GM19035 (cell line): Measurements from ENCODE around the gene HBD.
A peak's percentile ranks its signal among the peaks of the same experiment; 100 is the strongest.

Source experiments
- ATAC-seq: cut with Tn5 transposase; IDR thresholded peaks from one replicate; pipeline ENCODE4 v1.9.1; 2021; ENCODE audit not compliant: unreplicated experiment

The HBD gene

DNA sequence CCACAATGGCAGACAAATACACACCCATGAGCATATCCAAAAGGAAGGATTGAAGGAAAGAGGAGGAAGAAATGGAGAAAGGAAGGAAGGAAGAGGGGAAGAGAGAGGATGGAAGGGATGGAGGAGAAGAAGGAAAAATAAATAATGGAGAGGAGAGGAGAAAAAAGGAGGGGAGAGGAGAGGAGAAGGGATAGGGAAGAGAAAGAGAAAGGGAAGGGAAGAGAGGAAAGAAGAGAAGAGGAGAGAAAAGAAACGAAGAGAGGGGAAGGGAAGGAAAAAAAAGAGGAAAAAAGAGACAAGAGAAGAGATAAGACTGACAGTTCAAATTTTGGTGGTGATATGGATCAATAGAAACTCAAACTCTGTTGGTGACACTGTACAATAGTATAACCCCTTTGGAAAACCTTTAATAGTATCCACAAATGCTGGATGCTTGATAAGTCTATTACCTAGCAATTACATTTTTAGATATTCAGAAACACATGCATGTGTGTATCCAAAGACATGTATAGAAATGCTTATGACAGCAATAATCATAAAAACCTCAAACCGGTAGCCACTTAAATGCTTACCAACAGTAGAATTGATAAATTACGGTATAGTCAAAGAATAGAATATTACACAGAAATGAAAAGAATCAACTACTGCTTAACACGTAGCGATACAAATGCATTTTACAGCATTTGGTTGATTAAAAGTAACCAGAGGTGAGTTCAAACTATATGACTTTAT lies 1.2 kb upstream of the HBD start:
- ATAC-seq: no peak

DNA sequence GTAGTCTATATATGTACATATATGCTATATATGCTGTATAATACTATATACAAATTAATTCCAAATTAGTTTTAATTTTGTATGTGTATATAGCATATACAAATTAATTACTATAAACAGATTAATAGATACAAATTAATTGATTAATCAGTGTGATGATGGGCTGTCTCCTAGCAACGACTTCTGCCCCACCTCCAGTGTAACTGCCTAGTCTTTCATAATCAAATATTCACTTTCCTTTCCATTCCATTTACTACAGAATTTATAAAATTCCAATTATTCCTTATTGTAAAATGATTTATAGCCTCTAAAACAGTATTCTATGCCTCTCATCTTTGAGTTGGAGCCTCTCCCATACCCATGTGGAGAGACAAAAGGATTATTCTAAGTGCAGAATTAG lies 976 bp downstream of the HBD start:
- no peak for ATAC-seq

DNA sequence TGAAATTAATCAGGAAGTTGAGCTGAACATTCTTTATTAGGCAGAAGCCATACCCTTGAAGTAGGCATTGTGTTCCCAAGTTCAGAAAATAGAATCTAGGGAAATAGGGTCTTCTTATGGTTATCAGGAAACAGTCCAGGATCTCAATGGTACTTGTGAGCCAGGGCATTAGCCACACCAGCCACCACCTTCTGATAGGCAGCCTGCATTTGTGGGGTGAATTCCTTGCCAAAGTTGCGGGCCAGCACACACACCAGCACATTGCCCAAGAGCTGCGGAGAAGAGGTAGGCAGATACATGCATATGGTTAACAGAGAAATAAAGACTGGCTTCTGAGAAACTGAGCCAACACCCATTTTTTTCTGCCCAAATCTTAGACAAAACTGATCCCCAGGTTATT lies 1.5 kb downstream of the HBD start:
- ATAC-seq: no peak

DNA sequence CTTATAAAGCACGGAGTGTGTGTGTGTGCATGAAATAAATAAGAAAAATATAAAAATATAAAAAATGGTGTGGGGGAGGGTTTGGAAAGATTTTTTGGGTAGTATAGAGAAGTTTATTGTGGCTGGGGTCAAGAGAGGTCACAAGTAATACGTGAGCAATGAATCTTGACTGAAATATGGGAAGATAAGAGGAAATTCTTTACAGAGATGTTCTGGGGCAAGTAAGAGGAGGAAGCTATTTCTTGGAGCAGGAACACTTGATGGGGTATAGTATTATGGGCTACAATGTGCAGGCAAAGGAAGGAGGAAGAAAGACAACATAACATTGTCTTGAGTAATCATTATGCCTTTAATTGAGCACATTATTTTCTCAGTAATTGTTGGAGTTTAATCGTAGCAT lies 2.1 kb downstream of the HBD start:
- no peak for ATAC-seq

DNA sequence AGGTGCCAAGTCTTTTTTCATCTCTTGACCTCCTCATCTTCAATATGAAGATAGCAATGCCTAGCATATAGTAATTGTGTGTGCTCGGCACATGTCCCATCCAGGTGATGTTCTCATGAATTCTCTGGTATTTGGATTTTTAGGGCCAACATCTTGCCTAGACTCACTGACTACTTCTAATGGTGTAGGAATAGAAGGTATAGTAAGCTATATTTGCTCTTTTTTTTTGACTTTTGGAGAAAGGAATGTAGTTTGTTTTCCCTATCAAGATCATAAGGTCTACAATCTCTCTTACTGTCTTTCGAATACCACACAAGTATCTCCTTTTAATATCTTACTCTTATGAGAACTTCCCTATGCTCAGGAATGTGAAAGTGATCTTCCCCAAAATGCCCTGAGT lies 3.2 kb downstream of the HBD start:
- ATAC-seq: no peak

DNA sequence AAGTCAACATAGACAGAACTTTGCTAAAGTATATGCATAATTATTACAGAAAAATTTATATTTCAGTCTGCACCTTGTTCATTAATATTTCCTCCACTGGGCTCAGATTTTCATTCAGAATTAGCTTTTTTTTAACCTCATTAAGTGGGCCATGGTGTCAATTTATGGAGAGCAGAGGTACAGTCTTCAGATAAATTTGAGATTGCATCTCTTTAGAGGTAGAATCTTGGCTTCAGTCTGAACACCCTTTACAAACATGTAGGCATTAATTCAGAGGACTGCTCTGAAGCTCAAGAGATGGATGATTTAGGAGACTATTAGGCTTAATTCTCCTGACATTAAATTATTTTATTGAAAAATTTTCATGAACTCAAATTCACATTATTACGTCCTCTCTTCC lies 4.0 kb downstream of the HBD start:
- no peak for ATAC-seq

DNA sequence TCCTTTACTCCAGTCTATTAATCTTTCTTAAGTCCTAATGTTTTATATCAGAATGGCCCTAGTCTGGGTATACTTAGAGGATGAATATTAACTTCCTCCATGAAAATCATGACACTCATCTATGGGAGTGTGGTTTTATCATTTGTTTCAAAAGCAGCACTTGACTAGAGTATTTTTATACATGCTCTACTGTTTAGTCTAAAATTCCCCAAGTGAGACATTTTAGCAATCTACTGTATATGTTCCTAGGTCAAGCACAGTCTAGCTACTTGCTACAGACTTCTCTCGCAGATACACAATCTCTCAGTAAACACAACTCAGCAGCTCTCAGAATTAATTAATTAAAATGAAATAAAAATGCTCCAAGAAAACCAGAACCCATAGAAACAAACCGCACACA lies 4.5 kb downstream of the HBD start:
- ATAC-seq: no peak

DNA sequence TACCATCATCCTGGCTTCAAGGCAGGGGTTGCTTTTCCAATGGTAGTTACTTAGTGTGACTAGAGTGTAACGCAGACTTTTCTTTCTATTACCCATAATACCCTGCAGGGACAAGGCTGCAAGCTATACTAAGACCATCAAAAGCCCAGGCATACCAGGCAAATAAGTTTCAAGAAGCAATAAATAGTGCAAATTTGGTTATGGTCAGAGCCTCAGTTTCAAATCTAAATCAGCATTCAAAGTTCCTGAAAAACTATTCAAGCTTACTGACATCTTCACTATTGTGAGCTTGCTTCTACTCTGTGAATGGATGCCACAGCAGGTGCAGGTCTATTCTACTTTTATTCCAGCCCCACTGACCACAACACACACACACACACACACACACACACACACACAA lies 4.9 kb downstream of the HBD start:
- no peak for ATAC-seq

DNA sequence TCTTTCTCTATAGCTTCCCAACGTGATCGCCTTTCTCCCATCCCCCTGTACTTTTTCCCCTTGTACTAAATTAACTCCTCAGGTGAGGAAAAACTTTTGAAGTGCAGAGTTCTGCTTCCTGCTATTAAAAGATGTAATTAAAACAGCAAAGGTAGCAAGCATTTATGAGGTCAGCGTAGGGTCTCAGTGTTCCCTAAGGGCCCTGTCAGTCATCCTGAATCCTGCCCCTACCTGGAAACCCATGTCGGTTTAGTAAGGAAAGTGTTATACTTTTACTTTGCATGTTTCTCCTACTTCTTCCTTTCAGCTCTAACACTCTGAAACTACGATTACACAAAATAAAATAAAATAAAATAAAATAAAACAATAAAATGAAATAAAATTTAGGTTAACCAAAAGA lies 6.2 kb downstream of the HBD start:
- ATAC-seq: no peak

DNA sequence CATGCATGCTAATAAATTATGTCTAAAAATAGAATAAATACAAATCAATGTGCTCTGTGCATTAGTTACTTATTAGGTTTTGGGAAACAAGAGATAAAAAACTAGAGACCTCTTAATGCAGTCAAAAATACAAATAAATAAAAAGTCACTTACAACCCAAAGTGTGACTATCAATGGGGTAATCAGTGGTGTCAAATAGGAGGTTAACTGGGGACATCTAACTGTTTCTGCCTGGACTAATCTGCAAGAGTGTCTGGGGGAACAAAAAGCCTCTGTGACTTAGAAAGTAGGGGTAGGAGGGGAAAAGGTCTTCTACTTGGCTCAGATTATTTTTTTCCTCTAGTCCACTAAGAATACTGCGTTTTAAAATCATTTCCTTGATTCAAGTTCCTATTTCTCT lies 6.6 kb downstream of the HBD start:
- no peak for ATAC-seq

DNA sequence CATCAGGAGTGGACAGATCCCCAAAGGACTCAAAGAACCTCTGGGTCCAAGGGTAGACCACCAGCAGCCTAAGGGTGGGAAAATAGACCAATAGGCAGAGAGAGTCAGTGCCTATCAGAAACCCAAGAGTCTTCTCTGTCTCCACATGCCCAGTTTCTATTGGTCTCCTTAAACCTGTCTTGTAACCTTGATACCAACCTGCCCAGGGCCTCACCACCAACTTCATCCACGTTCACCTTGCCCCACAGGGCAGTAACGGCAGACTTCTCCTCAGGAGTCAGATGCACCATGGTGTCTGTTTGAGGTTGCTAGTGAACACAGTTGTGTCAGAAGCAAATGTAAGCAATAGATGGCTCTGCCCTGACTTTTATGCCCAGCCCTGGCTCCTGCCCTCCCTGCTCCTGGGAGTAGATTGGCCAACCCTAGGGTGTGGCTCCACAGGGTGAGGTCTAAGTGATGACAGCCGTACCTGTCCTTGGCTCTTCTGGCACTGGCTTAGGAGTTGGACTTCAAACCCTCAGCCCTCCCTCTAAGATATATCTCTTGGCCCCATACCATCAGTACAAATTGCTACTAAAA lies 7.5 kb downstream of the HBD start, which contains the start of gene HBB:
TSS of gene HBB (minus strand) at position 340 of the 579 bp plus-strand sequence. CDS start at position 290, 50 bp downstream.
- ATAC-seq: no peak

DNA sequence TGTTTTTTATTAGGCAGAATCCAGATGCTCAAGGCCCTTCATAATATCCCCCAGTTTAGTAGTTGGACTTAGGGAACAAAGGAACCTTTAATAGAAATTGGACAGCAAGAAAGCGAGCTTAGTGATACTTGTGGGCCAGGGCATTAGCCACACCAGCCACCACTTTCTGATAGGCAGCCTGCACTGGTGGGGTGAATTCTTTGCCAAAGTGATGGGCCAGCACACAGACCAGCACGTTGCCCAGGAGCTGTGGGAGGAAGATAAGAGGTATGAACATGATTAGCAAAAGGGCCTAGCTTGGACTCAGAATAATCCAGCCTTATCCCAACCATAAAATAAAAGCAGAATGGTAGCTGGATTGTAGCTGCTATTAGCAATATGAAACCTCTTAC lies 8.8 kb downstream of the HBD start:
- ATAC-seq: no peak

DNA sequence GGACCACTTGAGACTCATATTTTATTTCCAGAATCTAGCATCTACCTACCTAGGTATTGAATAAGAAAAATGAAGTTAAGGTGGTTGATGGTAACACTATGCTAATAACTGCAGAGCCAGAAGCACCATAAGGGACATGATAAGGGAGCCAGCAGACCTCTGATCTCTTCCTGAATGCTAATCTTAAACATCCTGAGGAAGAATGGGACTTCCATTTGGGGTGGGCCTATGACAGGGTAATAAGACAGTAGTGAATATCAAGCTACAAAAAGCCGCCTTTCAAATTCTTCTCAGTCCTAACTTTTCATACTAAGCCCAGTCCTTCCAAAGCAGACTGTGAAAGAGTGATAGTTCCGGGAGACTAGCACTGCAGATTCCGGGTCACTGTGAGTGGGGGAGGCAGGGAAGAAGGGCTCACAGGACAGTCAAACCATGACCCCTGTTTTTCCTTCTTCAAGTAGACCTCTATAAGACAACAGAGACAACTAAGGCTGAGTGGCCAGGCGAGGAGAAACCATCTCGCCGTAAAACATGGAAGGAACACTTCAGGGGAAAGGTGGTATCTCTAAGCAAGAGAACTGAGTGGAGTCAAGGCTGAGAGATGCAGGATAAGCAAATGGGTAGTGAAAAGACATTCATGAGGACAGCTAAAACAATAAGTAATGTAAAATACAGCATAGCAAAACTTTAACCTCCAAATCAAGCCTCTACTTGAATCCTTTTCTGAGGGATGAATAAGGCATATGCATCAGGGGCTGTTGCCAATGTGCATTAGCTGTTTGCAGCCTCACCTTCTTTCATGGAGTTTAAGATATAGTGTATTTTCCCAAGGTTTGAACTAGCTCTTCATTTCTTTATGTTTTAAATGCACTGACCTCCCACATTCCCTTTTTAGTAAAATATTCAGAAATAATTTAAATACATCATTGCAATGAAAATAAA lies 9.5 kb downstream of the HBD start:
- ATAC-seq: no peak

DNA sequence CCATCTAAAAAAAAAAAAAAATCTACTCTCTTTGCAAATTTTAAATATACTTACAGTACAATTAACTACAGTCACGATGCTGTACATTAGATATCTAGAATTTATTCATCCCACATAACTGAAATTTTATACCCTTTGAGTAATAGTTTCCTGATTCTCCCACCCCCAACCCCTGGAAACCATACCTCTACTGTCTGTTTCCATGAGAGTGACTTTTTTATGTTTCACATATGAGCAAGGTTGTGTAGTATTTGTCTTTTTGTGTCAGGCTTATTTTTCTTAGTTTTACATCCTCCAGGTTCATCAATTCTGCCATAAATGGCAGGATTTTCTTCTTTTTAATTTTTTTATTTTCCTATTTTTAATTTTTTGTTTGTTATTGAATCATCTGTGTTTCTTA lies 10.6 kb downstream of the HBD start:
- ATAC-seq: no peak

DNA sequence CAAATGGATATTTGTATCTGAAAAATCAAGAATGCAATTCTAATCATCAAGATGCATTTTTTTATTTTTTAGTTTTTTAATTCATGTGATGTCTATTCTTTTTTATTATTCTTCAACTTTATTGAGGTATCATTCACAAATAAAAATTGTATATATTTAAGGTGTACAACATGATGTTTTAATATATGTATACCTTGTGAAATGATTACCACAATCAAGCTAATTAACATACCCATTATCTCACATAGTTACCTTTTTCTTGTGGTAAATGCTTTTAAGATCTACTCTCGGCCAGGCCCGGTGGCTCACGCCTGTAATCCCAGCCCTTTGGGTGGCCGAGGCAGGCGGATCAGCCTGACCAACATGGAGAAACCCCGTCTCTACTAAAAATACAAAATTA lies 11.1 kb downstream of the HBD start:
- ATAC-seq: no peak

DNA sequence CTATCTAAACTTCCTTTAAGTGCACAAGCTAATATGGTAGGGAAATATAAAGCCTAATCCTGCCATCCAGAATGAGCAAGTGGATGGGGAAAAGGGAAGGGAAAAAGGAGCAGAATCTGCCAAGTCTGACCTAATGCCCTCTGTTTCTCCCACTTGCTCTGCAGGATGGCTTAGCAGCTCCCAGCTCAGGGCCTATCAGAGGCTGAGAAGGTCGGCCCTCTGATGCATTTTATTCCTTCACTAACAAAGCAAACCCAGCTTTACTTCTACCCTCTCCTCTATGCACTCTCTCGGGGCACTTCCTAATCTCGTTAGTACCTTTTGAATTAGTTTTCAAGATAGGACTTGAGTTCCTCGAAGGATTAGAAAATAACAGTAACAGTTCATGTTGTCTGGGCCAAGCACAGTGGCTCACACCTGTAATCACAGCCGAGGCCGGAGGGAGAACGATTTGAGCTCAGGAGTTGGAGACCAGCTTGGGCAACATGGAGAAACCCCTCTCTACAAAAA lies 23.9 kb downstream of the HBD start:
- no peak for ATAC-seq

DNA sequence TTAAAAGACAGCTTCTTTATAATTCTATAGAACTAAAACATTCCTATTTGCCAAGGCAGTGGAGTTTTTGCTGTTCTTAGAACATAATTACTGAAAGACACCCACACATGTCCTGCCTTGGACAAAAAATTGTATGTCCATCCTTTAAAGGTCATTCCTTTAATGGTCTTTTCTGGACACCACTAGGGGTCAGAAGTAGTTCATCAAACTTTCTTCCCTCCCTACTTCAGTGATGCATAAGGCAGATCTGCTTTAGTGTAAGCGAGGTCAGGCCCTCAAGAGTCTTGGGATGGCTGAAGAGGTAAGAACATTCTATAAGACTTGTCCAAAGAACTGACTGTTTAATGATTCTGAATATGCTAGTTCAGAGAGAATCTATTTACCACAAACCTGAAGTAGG lies 29.5 kb downstream of the HBD start:
- ATAC-seq: peak; percentile 74

DNA sequence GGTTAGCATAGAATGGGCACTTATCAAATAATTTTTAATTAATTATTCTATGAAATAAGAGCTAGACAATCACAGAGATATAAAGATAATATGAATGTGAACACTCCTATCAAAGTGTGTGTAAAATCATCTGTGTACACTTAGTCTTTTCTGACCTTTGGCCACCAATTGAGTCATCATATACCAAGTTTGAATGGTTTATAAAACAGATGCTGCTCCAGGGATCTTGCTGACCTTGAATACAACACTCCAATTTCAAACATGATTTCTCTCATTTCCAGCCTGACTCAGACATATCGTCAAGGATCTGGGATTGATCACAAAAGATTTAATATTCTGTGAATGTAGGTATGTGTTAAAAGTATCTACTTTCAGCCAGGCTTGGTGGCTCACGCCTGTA lies 30.9 kb downstream of the HBD start:
- ATAC-seq: no peak

DNA sequence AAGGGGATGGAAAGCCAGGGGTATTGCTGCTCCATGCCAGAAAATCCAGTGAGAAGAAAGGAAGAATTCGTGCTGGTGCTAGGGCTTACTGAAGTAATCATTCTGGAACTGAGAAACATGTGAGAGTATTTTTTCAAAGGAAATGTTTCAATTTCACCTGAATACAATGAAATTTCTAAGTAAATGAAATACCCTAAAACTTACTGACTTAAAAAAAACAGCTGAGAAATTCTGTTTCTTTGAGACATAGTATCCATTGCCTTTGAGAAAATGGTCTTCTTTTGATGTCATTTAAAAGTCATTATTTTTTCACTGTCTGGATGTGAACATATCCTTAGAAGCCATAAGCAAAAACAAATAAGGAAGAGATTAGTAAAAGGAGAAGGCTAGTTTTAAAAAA lies 33.7 kb downstream of the HBD start, which contains the start of gene OR51V1:
TSS of gene OR51V1 (minus strand) at position 101 of the 400 bp plus-strand sequence. CDS start at position 101, 0 bp downstream.
- no peak for ATAC-seq

DNA sequence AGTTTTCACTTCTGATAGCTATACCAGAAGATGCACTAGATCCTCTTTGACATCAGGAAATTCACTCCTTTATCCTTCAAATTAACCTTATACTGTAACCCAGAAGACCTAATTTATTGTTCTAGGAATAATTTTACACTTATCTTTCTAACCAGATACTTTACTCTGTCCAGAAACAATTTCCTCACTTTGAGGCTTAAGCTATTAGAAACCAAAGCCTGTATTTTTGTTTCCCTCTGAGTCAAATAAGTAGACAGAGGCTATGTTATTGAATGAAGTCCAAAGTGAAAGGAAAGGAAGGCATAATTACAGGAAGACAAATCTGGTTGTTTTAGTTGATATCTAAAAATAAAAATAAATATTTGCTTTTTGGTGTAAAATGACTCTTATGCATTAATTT lies 36.0 kb downstream of the HBD start:
- no peak for ATAC-seq

DNA sequence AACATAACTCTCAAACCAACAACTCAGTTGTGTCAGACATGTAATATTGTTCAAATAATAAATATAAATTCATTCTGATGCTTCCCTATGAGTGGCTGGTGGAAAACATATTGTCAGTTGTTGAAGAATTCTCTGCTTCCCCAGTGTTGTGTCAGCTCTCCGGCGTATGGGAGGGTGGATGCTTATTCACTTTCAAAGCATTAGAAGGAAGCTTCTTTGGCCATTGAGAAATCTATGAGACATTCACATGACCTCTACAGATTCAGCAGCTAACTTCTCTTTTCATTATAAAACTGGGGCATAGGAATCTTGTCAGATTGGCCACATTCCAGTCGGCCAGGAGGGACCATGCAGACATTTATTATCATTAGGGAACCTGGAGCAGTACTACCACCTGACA lies 36.7 kb downstream of the HBD start:
- ATAC-seq: no peak

DNA sequence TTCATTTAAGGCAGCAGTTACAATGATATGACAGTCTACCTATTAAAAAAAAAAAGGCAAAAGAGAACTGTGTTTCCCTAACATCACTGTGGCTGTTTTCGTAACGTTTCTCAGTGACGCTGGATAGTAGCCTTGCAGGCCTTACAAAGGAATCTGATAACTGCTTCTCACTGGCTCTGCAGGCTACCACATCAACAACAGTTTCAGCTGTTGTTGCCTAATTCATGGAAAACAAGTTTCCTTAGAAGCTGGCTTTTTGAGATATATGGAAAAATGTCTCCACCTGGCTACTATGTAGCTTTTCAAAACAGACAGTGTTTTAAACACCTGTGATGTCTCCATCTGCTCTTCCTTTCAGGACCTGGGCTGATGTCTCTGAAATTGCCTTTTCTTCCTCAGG lies 37.6 kb downstream of the HBD start:
- ATAC-seq: no peak
